Measurements from ENCODE around the gene CCL3.

DNA sequence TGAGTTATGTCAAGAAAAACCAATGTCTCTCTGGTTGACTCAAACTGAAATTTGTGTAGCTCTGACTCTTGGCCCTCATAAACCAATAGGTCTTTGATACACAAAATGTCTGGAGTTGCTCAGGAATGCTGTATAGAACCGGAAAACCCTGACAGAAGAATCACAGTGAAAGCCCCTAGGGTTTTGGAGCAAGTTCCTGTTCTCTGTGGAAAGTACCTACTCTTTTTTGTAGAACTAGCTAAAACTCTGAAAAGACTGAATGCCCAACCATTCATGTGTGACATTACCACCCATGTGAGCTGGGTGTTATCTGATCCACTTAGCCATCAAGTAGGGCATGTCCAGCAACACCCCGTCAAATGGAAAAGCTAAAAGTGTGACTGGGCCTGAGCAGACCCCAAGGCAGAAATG lies 42.5 kb upstream of the CCL3 start:
- TF ChIP-seq, protein P1, sequence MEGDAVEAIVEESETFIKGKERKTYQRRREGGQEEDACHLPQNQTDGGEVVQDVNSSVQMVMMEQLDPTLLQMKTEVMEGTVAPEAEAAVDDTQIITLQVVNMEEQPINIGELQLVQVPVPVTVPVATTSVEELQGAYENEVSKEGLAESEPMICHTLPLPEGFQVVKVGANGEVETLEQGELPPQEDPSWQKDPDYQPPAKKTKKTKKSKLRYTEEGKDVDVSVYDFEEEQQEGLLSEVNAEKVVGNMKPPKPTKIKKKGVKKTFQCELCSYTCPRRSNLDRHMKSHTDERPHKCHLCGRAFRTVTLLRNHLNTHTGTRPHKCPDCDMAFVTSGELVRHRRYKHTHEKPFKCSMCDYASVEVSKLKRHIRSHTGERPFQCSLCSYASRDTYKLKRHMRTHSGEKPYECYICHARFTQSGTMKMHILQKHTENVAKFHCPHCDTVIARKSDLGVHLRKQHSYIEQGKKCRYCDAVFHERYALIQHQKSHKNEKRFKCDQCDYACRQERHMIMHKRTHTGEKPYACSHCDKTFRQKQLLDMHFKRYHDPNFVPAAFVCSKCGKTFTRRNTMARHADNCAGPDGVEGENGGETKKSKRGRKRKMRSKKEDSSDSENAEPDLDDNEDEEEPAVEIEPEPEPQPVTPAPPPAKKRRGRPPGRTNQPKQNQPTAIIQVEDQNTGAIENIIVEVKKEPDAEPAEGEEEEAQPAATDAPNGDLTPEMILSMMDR (IDR thresholded peaks at IDR 0.05), result no peak
- TF ChIP-seq ZFX (IDR thresholded peaks at IDR 0.05; ENCODE audit: borderline replicate concordance), result no peak

Measured in 22Rv1 (cell line).